ENCODE measurements around the gene USP24. TPM values are rescaled to one million over a fixed set of nuclear protein-coding genes. Genes with fewer than 3 reads are reported as not detected.

Gene USP24
- total RNA-seq, 6 experiments from 2014 or later: 19.9 to 28.0 (median 21.9) TPM

DNA sequence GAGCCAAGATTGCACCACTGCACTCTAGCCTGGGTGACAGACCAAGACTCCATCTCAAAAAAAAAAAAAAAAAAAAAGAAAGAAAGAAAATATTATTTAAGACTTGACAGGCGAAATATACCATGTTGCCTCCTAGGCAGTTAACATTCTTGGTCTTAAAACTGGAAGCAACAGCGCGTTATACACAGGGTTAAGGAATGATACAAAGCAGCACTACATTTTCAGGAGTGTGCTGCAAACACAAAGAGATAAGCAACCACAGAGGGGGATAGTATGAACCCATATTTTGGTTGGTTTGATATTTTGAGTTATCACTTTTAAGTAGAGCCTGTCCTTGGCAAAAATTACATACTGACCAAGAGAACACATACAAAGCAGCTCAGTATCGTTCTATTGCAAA lies 25.1 kb downstream of the USP24 start:
- ATAC-seq (no peak), DNase-seq (no peak)
- Histone ChIP-seq H3K4me1 (peaks cover 0 to 3% (median 0%) of the 10 kb centered on the region in 4 donors), H3K27ac (no peak overlapping the region), H3K4me3 (no peak overlapping the region), H3K36me3 (no peaks in the 10 kb centered on the region), H3K9me3 (no peaks in the 10 kb centered on the region), H3K27me3 (no peaks in the 10 kb centered on the region)
- intact Hi-C loops (cut with DNase I): no loop called here
- 85% methylated on average over 2 of the region's 4 CpGs for WGBS (ENCODE audit: insufficient coverage, low coverage, low lambda C conversion rate, missing lambda C conversion rate)
- no peak for TF ChIP-seq POLR2A (IDR thresholded peaks at IDR 0.05)

DNA sequence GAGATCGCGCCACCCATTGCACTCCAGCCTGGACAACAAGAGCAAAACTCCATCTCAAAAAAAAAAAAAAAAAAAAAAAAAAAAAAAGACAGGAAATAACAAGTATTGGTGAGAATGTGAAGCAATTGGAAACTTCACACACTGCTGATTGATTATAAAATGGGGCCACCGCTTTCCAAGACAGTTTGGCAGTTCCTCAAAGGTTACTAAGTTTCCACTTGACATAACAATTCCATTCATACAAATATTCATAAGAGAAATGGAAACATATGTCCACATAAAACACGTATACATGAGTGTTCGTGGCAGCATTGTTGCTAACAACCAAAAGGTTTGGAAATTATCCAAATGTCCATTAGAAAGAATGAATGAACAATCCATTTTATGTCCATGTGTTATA lies 26.3 kb downstream of the USP24 start:
- Histone ChIP-seq H3K27me3 (no peaks in the 10 kb centered on the region), H3K9me3 (no peaks in the 10 kb centered on the region), H3K27ac (no peak overlapping the region), H3K4me3 (no peak overlapping the region), H3K4me1 (peaks cover 0 to 3% (median 0%) of the 10 kb centered on the region in 4 donors), H3K36me3 (no peaks in the 10 kb centered on the region)
- 81% methylated on average over 3 of the region's 5 CpGs for WGBS (ENCODE audit: insufficient coverage, low coverage, low lambda C conversion rate, missing lambda C conversion rate)
- intact Hi-C loops (cut with DNase I): no loop called here
- no peak for TF ChIP-seq POLR2A (IDR thresholded peaks at IDR 0.05)
- TF ChIP-seq, protein P1, sequence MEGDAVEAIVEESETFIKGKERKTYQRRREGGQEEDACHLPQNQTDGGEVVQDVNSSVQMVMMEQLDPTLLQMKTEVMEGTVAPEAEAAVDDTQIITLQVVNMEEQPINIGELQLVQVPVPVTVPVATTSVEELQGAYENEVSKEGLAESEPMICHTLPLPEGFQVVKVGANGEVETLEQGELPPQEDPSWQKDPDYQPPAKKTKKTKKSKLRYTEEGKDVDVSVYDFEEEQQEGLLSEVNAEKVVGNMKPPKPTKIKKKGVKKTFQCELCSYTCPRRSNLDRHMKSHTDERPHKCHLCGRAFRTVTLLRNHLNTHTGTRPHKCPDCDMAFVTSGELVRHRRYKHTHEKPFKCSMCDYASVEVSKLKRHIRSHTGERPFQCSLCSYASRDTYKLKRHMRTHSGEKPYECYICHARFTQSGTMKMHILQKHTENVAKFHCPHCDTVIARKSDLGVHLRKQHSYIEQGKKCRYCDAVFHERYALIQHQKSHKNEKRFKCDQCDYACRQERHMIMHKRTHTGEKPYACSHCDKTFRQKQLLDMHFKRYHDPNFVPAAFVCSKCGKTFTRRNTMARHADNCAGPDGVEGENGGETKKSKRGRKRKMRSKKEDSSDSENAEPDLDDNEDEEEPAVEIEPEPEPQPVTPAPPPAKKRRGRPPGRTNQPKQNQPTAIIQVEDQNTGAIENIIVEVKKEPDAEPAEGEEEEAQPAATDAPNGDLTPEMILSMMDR (IDR thresholded peaks at IDR 0.05): no peak
- DNase-seq (no peak), ATAC-seq (no peak)

DNA sequence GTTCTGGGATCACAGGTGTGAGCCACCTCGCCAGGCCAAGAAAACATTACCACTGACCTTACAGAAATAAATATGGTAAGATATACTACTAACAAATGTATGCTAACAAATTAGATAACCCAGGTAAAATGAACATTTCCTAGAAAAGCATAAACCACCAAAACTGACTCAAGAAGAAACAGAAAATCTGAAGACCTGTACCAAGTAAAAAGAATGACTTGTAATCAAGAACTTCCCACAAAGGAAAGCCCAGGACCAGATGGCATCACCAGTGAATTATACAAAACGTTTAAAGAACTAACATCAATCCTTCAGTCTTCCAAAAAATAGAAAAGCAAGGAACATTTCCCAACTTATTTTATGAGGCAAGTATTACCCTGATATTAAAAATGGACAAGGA lies 29.3 kb downstream of the USP24 start:
- Histone ChIP-seq H3K36me3 (no peaks in the 10 kb centered on the region), H3K9me3 (no peaks in the 10 kb centered on the region), H3K27me3 (no peaks in the 10 kb centered on the region), H3K27ac (no peak overlapping the region), H3K4me3 (no peak overlapping the region), H3K4me1 (no peaks in the 10 kb centered on the region)
- 69% methylated on average over 2 of the region's 2 CpGs for WGBS (ENCODE audit: insufficient coverage, low coverage, low lambda C conversion rate, missing lambda C conversion rate)
- intact Hi-C loops (cut with DNase I): no loop called here
- DNase-seq (no peak), ATAC-seq (no peak)
- TF ChIP-seq, protein P1 (IDR thresholded peaks at IDR 0.05): no peak
- TF ChIP-seq POLR2A (IDR thresholded peaks at IDR 0.05): no peak

DNA sequence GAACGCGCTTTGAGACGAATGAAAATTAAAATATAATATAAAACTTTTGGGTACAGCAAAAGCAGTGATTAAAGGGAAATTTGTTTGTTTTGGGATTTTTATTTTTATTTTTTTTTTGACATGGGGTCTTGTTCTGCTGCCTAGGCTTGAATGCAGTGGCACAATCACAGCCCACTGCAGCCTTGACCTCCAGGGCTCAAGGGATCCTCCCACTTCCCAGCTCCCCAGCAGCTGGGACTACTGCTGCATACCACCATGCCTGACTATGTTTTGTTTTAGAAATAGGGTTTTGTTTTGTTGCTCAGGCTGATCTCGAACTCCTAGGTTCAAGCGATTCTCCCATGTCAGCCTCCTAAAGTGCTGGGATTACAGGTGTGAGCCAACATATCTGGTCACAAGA lies 30.3 kb downstream of the USP24 start:
- H3K27me3 ChIP-seq: no peaks in the 10 kb centered on the region
- H3K27ac ChIP-seq: no peak overlapping the region
- TF ChIP-seq, protein P1 (IDR thresholded peaks at IDR 0.05): no peak
- TF ChIP-seq POLR2A (IDR thresholded peaks at IDR 0.05): no peak
- H3K36me3 ChIP-seq: no peaks in the 10 kb centered on the region
- intact Hi-C loops (cut with DNase I): no loop called here
- no peak for ATAC-seq
- WGBS (ENCODE audit: insufficient coverage, low coverage, low lambda C conversion rate, missing lambda C conversion rate): 95% methylated on average over 5 of the region's 5 CpGs
- DNase-seq: no peak
- H3K4me1 ChIP-seq: no peaks in the 10 kb centered on the region
- H3K4me3 ChIP-seq: no peak overlapping the region
- H3K9me3 ChIP-seq: no peaks in the 10 kb centered on the region

DNA sequence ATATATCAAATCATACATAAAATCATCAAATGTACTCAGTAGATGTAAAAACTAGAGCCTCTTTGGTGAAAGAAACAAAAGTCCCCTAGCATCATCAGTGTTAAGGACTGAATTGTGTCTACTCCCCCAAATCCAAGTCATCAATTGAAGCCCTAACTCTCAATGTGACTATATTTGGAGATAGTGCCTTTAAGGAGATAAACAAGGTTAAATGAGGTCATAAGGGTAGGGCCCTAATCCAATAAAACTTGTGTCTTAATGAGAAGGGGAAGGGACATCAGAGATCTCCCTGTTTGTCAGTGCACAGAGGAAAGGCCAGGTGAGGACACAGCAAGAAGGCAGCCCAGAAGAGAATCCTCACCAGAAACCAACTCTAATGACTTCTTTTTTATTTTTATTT lies 33.5 kb downstream of the USP24 start:
- Histone ChIP-seq H3K4me1 (no peaks in the 10 kb centered on the region), H3K27ac (no peak overlapping the region), H3K9me3 (no peaks in the 10 kb centered on the region), H3K27me3 (no peaks in the 10 kb centered on the region), H3K36me3 (no peaks in the 10 kb centered on the region), H3K4me3 (no peak overlapping the region)
- no peak for TF ChIP-seq POLR2A (IDR thresholded peaks at IDR 0.05)
- TF ChIP-seq, protein P1 (IDR thresholded peaks at IDR 0.05): no peak
- no peak for ATAC-seq
- no peak for DNase-seq
- intact Hi-C loops (cut with DNase I): no loop called here
